Osteoblast (primary cell): ENCODE data around the gene CALR. TPM values are rescaled to one million over a fixed set of nuclear protein-coding genes. Genes with fewer than 3 reads are reported as not detected.

Experiments
- DNase-seq: peaks from one replicate; pipeline ENCODE4 v3.0.0; 2011; ENCODE audit warnings: low spot score, mixed read lengths; ENCODE audit not compliant: insufficient read length; ENCODE audit errors: missing footprints
- H2AFZ ChIP-seq: 2 replicates; pipeline ENCODE4 v1.6.0; 2011; ENCODE audit warnings: mild to moderate bottlenecking, low read length
- H3K27ac ChIP-seq: 2 replicates; pipeline ENCODE4 v1.5.1; 2011; ENCODE audit warnings: mild to moderate bottlenecking, low read depth, low read length, moderate library complexity
- H3K27me3 ChIP-seq: 2 replicates; pipeline ENCODE4 v1.6.0; 2012; ENCODE audit warnings: mild to moderate bottlenecking, control low read depth, inconsistent platforms, low read length, moderate library complexity; ENCODE audit not compliant: insufficient read depth
- H3K36me3 ChIP-seq: 2 replicates; pipeline ENCODE4 v1.5.1; 2011; ENCODE audit warnings: mild to moderate bottlenecking, low read length, control low read depth, moderate library complexity; ENCODE audit not compliant: insufficient read depth
- H3K4me1 ChIP-seq: 2 replicates; pipeline ENCODE4 v1.5.1; 2011; ENCODE audit warnings: mild to moderate bottlenecking, low read length, control low read depth, moderate library complexity; ENCODE audit not compliant: insufficient read depth
- H3K4me2 ChIP-seq: 2 replicates; pipeline ENCODE4 v1.6.0; 2011; ENCODE audit warnings: mild to moderate bottlenecking, low read length; ENCODE audit not compliant: insufficient read depth
- H3K4me3 ChIP-seq: fragments of 200-600 bp; sonication (generic); 3 replicates; pipeline ENCODE4 v1.5.1; 2012; ENCODE audit warnings: mild to moderate bottlenecking, low read length, inconsistent platforms; ENCODE audit not compliant: insufficient read depth
- H3K79me2 ChIP-seq: 2 replicates; pipeline ENCODE4 v1.6.0; 2012; ENCODE audit warnings: mild to moderate bottlenecking, low read length, control low read depth, inconsistent platforms; ENCODE audit not compliant: insufficient read depth
- H3K9me3 ChIP-seq: 2 replicates; pipeline ENCODE4 v1.5.1; 2011; ENCODE audit warnings: low read depth, low read length, control low read depth
- H4K20me1 ChIP-seq: 2 replicates; pipeline ENCODE4 v1.6.0; 2012; ENCODE audit warnings: mild to moderate bottlenecking, low read length, control low read depth; ENCODE audit not compliant: insufficient read depth
- small RNA-seq: library from RNA; depleted of rRNA; stranded (forward); fragments of <200 nt; gene quantifications from one replicate; pipeline ENCODE3, GENCODE V24; 2012
- total RNA-seq: library from RNA; depleted of rRNA; stranded (reverse); fragments of >200 nt; gene quantifications from 2 replicates; pipeline ENCODE4 v1.2.3, GENCODE V29; 2012
- TF ChIP-seq, protein P1 (sequence below): IDR thresholded peaks from 2 replicates; pipeline ENCODE4 v1.5.1; 2011; ENCODE audit warnings: mild to moderate bottlenecking, low read depth, low read length, moderate library complexity; ENCODE audit errors: extremely low read depth

The CALR gene
- total RNA-seq, 1 donor = 1,685 TPM

DNA sequence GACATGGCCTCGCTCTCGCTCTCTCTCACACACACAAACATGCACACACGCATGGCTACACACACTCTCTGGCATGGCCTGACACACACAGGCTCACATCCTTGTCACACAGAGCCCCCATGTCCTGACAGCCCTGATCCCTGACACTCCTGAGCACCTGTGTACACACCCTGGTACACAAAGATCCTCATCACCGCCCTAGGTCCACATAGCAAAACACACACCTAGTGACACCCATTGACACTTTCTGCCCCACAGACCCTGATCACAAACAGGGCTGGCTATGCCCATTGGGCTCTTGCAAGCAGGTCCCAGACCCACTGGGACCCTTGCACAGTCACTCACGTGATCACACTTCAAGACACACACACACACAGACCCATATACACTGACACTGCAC, 52.9 kb downstream of the CALR start:
- DNase-seq = peak; percentile 82
- TF ChIP-seq, protein P1, sequence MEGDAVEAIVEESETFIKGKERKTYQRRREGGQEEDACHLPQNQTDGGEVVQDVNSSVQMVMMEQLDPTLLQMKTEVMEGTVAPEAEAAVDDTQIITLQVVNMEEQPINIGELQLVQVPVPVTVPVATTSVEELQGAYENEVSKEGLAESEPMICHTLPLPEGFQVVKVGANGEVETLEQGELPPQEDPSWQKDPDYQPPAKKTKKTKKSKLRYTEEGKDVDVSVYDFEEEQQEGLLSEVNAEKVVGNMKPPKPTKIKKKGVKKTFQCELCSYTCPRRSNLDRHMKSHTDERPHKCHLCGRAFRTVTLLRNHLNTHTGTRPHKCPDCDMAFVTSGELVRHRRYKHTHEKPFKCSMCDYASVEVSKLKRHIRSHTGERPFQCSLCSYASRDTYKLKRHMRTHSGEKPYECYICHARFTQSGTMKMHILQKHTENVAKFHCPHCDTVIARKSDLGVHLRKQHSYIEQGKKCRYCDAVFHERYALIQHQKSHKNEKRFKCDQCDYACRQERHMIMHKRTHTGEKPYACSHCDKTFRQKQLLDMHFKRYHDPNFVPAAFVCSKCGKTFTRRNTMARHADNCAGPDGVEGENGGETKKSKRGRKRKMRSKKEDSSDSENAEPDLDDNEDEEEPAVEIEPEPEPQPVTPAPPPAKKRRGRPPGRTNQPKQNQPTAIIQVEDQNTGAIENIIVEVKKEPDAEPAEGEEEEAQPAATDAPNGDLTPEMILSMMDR = no peak
- H3K4me1 ChIP-seq = peaks cover 5% of the 10 kb centered on the region
- H3K4me3 ChIP-seq = no peak overlapping the region
- no peak overlapping the region for H3K4me2 ChIP-seq
- H3K36me3 ChIP-seq = no peaks in the 10 kb centered on the region
- no peak overlapping the region for H3K27ac ChIP-seq
- H3K79me2 ChIP-seq = peaks cover 5% of the 10 kb centered on the region
- H3K9me3 ChIP-seq = no peaks in the 10 kb centered on the region
- H2AFZ ChIP-seq = no peak overlapping the region
- H3K27me3 ChIP-seq = no peaks in the 10 kb centered on the region
- H4K20me1 ChIP-seq = no peaks in the 10 kb centered on the region

DNA sequence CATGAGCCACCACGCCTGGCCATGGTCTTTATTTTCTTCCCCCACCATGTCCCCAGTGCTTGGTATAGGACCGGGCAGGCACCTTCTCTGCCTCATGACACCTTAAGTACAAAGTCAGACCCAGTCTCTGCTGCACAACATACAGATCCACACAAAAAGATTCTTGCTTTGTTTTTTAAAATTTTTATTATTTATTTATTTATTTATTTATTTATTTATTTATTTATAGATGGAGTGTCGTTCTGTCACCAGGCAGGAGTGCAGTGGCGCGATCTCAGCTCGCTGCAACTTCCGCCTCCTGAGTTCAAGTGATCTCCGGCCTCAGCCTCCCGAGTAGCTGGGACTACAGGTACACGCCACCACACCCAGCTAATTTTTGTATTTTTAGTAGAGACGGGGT, 54.3 kb downstream of the CALR start:
- H2AFZ ChIP-seq = no peak overlapping the region
- no peak for DNase-seq
- no peaks in the 10 kb centered on the region for H3K27me3 ChIP-seq
- H3K4me3 ChIP-seq = no peak overlapping the region
- TF ChIP-seq, protein P1 = no peak
- H3K9me3 ChIP-seq = no peaks in the 10 kb centered on the region
- H3K36me3 ChIP-seq = no peaks in the 10 kb centered on the region
- no peak overlapping the region for H3K27ac ChIP-seq
- peaks cover 14% of the 10 kb centered on the region for H3K4me1 ChIP-seq
- H4K20me1 ChIP-seq = peaks cover 11% of the 10 kb centered on the region
- no peak overlapping the region for H3K4me2 ChIP-seq
- H3K79me2 ChIP-seq = peaks cover 19% of the 10 kb centered on the region

DNA sequence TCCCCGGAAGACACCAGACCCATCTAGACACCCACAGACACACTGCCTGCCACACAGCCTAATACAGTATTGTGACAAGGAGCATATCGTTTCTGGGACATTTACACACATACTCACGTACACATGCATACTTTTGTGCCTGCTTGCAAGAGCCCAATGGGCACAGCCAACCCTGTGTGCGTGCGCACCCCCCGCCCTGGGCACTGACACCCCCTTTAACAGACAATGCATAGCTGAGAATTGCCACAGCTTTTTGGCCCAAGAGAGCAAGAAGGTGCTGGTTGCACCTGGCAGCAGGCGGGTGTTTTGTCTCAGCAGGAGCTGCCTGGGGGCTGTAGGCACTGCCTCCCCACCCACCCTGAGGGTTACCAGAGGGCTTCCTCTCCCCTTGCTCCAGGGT, 55.2 kb downstream of the CALR start:
- Histone ChIP-seq H3K4me1 (peaks cover 14% of the 10 kb centered on the region), H3K79me2 (peaks cover 27% of the 10 kb centered on the region), H3K27me3 (no peaks in the 10 kb centered on the region), H2AFZ (no peak overlapping the region), H3K4me3 (no peak overlapping the region), H4K20me1 (peaks cover 15% of the 10 kb centered on the region), H3K36me3 (peaks cover 2% of the 10 kb centered on the region), H3K9me3 (no peaks in the 10 kb centered on the region), H3K4me2 (no peak overlapping the region), H3K27ac (no peak overlapping the region)
- peak; percentile 60 for DNase-seq
- TF ChIP-seq, protein P1 = no peak

Small RNA genes lying within 50 kb of the gene (small RNA-seq; reads per million reads assigned to genes)
- gene MIR5695 (0.74 reads per million, percentile 8 among the genes with 10 or more reads in this experiment), gene MIR6515 (0.45 reads per million)

Other genes starting within 250 kb of the CALR start
- 17.1 and 18.5 TPM in 2 replicates for gene FBXW9, start 242.0 kb upstream of the CALR start, total RNA-seq
- gene TNPO2, start 214.7 kb upstream of the CALR start, total RNA-seq = 36.6 and 39.8 TPM in 2 replicates
- 123 and 136 TPM in 2 replicates for gene TRIR, start 203.9 kb upstream of the CALR start, total RNA-seq
- 99.5 and 104 TPM in 2 replicates for gene GET3, start 201.1 kb upstream of the CALR start, total RNA-seq
- not detected in 2 replicates for gene BEST2, start 186.8 kb upstream of the CALR start, total RNA-seq
- gene HOOK2, start 163.1 kb upstream of the CALR start, total RNA-seq = 16.8 and 21.7 TPM in 2 replicates
- gene JUNB, start 147.1 kb upstream of the CALR start, total RNA-seq = 85.5 and 93.0 TPM in 2 replicates
- gene PRDX2, start 136.8 kb upstream of the CALR start, total RNA-seq = 155 and 156 TPM in 2 replicates
- gene THSD8, start 136.5 kb upstream of the CALR start, total RNA-seq = 0.29 TPM in 1 of 2 replicates, not detected in the other
- gene RNASEH2A, start 132.0 kb upstream of the CALR start, total RNA-seq = 7.6 and 8.3 TPM in 2 replicates
- not detected in 2 replicates for gene RTBDN, start 104.0 kb upstream of the CALR start, total RNA-seq
- gene MAST1, start 100.1 kb upstream of the CALR start, total RNA-seq = 0.29 and 0.72 TPM in 2 replicates
- gene DNASE2, start 57.2 kb upstream of the CALR start, total RNA-seq = 48.1 and 61.0 TPM in 2 replicates
- not detected in 2 replicates for gene KLF1, start 51.4 kb upstream of the CALR start, total RNA-seq
- 23.0 and 31.1 TPM in 2 replicates for gene GCDH, start 47.4 kb upstream of the CALR start, total RNA-seq
- gene SYCE2, start 19.3 kb upstream of the CALR start, total RNA-seq = 0.29 TPM in 1 of 2 replicates, not detected in the other
- 41.0 and 47.8 TPM in 2 replicates for gene FARSA, start 4.9 kb upstream of the CALR start, total RNA-seq
- gene RAD23A, start 7.3 kb downstream of the CALR start, total RNA-seq = 80.2 and 84.0 TPM in 2 replicates
- 15.2 and 16.8 TPM in 2 replicates for gene GADD45GIP1, start 18.6 kb downstream of the CALR start, total RNA-seq
- gene DAND5, start 31.0 kb downstream of the CALR start, total RNA-seq = not detected in 2 replicates
- 114 and 122 TPM in 2 replicates for gene NFIX, start 56.9 kb downstream of the CALR start, total RNA-seq
- gene LYL1, start 164.2 kb downstream of the CALR start, total RNA-seq = 0.29 and 0.36 TPM in 2 replicates
- gene TRMT1, start 178.1 kb downstream of the CALR start, total RNA-seq = 18.6 and 29.7 TPM in 2 replicates
- 53.9 and 62.5 TPM in 2 replicates for gene NACC1, start 179.7 kb downstream of the CALR start, total RNA-seq
- gene STX10, start 211.8 kb downstream of the CALR start, total RNA-seq = 78.4 and 81.1 TPM in 2 replicates
- gene IER2, start 211.8 kb downstream of the CALR start, total RNA-seq = 14.8 and 15.9 TPM in 2 replicates